Liver (tissue), 9 donors: ENCODE data around the gene PARP15. TPM values are rescaled to one million over a fixed set of nuclear protein-coding genes. Genes with fewer than 3 reads are reported as not detected.

ENCODE experiments used
- DNase-seq: peaks from one replicate; pipeline ENCODE4 v3.0.0-alpha.2; 2017; ENCODE audit warnings: low spot score
- H3K27ac ChIP-seq, 2 donors: one replicate each; pipeline ENCODE4 v1.7.0; 2013; ENCODE audit warnings: inconsistent platforms in 2 of 2, low read length in 2 of 2, control low read depth in 1 of 2, low read depth in 1 of 2, mild to moderate bottlenecking in 1 of 2
- H3K27me3 ChIP-seq, 4 donors: one replicate each; pipeline versions ENCODE4 v1.6.1 to v1.7.0; 2013; ENCODE audit warnings: low read length in 3 of 4, inconsistent platforms in 1 of 4, mild to moderate bottlenecking in 1 of 4, moderate library complexity in 1 of 4; ENCODE audit not compliant: control insufficient read depth in 4 of 4, insufficient read depth in 4 of 4
- H3K36me3 ChIP-seq, 4 donors: one replicate each; pipeline versions ENCODE4 v1.6.1 to v1.7.0; 2013; ENCODE audit warnings: low read length in 3 of 4, mild to moderate bottlenecking in 3 of 4, low read depth in 1 of 4, moderate library complexity in 1 of 4; ENCODE audit not compliant: control insufficient read depth in 4 of 4, insufficient read depth in 3 of 4
- H3K4me1 ChIP-seq, 4 donors: one replicate each; pipeline versions ENCODE4 v1.6.1 to v1.7.0; 2013; ENCODE audit warnings: low read length in 3 of 4, mild to moderate bottlenecking in 3 of 4, moderate library complexity in 1 of 4; ENCODE audit not compliant: control insufficient read depth in 4 of 4, insufficient read depth in 4 of 4
- H3K4me3 ChIP-seq, 3 donors: one replicate each; pipeline versions ENCODE4 v1.6.1 to v1.7.0; 2013; ENCODE audit warnings: low read length in 3 of 3, control low read depth in 1 of 3, low read depth in 1 of 3, mild to moderate bottlenecking in 1 of 3
- H3K9ac ChIP-seq, 2 donors: one replicate each; pipeline ENCODE4 v1.7.0; 2013; ENCODE audit warnings: low read length in 2 of 2, mild to moderate bottlenecking in 2 of 2, moderate library complexity in 2 of 2, control low read depth in 1 of 2, low read depth in 1 of 2
- H3K9me3 ChIP-seq, 4 donors: one replicate each; pipeline versions ENCODE4 v1.6.1 to v1.7.0; 2013; ENCODE audit warnings: low read length in 3 of 4; ENCODE audit not compliant: control insufficient read depth in 4 of 4
- ATF3 ChIP-seq: IDR thresholded peaks from 2 replicates; pipeline ENCODE4 v1.6.1; 2016; ENCODE audit warnings: antibody characterized with exemption
- EGR1 ChIP-seq, 2 donors: IDR thresholded peaks; 2 replicates each; pipeline ENCODE4 v1.6.1; 2016 to 2018; ENCODE audit warnings: antibody characterized with exemption in 2 of 2, low read depth in 2 of 2
- FOXA1 ChIP-seq: IDR thresholded peaks from 2 replicates; pipeline ENCODE4 v1.6.1; 2016; ENCODE audit warnings: antibody characterized with exemption
- FOXA2 ChIP-seq: IDR thresholded peaks from 2 replicates; pipeline ENCODE4 v1.6.1; 2016; ENCODE audit warnings: antibody characterized with exemption
- GABPA ChIP-seq, 2 donors: IDR thresholded peaks in 1 of 2; conservative IDR thresholded peaks in 1 of 2; 2 replicates each; pipeline ENCODE4 v1.6.1; 2016; ENCODE audit warnings: antibody characterized with exemption in 2 of 2, mild to moderate bottlenecking in 1 of 2, moderate library complexity in 1 of 2
- HNF4A ChIP-seq, 2 donors: conservative IDR thresholded peaks; 2 replicates each; pipeline ENCODE4 v1.6.1; 2016; ENCODE audit warnings: antibody characterized with exemption in 2 of 2, mild to moderate bottlenecking in 2 of 2
- HNF4G ChIP-seq: IDR thresholded peaks from 2 replicates; pipeline ENCODE4 v1.6.1; 2016; ENCODE audit warnings: antibody characterized with exemption
- JUND ChIP-seq, 2 donors: IDR thresholded peaks; 2 replicates each; pipeline ENCODE4 v1.6.1; 2016; ENCODE audit warnings: antibody characterized with exemption in 2 of 2
- NR2F2 ChIP-seq: IDR thresholded peaks from 2 replicates; pipeline ENCODE4 v1.6.1; 2016; ENCODE audit warnings: antibody characterized with exemption
- RAD21 ChIP-seq, 2 donors: IDR thresholded peaks; 2 replicates each; pipeline ENCODE4 v1.6.1; 2016; ENCODE audit warnings: antibody characterized with exemption in 2 of 2, mild to moderate bottlenecking in 2 of 2
- REST ChIP-seq: IDR thresholded peaks from 2 replicates; pipeline ENCODE4 v1.6.1; 2016; ENCODE audit warnings: antibody characterized with exemption, mild to moderate bottlenecking
- RXRA ChIP-seq, 2 donors: IDR thresholded peaks; 2 replicates each; pipeline ENCODE4 v1.6.1; 2017 to 2018; ENCODE audit warnings: antibody characterized with exemption in 2 of 2, mild to moderate bottlenecking in 1 of 2
- SP1 ChIP-seq: IDR thresholded peaks from 2 replicates; pipeline ENCODE4 v1.6.1; 2018; ENCODE audit warnings: antibody characterized with exemption, mild to moderate bottlenecking
- TAF1 ChIP-seq: conservative IDR thresholded peaks from 2 replicates; pipeline ENCODE4 v1.6.1; 2016; ENCODE audit warnings: antibody characterized with exemption, mild to moderate bottlenecking
- YY1 ChIP-seq: IDR thresholded peaks from 2 replicates; pipeline ENCODE4 v1.6.1; 2016; ENCODE audit warnings: antibody characterized with exemption, mild to moderate bottlenecking
- WGBS: extraction: QIAGEN DNeasy Blood & Tissue Kit; methylation state at CpG from one replicate; pipeline ENCODE4 v1.1.7; 2013; 5-methylcytosine and 5-hydroxymethylcytosine counted together
- polyA plus RNA-seq, 2 donors: library from polyadenylated mRNA; stranded (reverse) in 1 of 2; unstranded in 1 of 2; fragments of 200-250 nt in 1 of 2; fragments of >200 nt in 1 of 2; fragmentation: Nextera tagmentation in 1 of 2; extraction: Ambion mirVana in 1 of 2; gene quantifications; one replicate each; pipeline versions ENCODE4 v1.2.1 to v1.2.3, GENCODE V29; 2013 to 2015
- total RNA-seq, 2 donors: library from RNA; depleted of rRNA; stranded (reverse); fragments of >200 nt; gene quantifications; one replicate each; pipeline ENCODE4 v1.2.3, GENCODE V29; 2014
- TF ChIP-seq, protein P1 (sequence below): IDR thresholded peaks from 2 replicates; pipeline ENCODE4 v1.6.1; 2016; ENCODE audit warnings: antibody characterized with exemption
- TF ChIP-seq, protein P2 (sequence below): IDR thresholded peaks from 2 replicates; pipeline ENCODE4 v1.6.1; 2016; ENCODE audit warnings: antibody characterized with exemption
- TF ChIP-seq, protein P3 (sequence below): fragments of 150-350 bp; IDR thresholded peaks from 2 replicates; pipeline ENCODE4 v1.5.1; 2017; ENCODE audit warnings: improper control_type of control experiment, low read depth, low read length; ENCODE audit not compliant: missing input control
- donor health status: healthy.
- donor health status: healthy.
- donor health status: healthy.
- donor health status: healthy.
- donor health status: healthy.

The PARP15 gene
- total and polyA plus RNA-seq, 4 donors, result 0.28 to 3.3 (median 2.5) TPM

DNA sequence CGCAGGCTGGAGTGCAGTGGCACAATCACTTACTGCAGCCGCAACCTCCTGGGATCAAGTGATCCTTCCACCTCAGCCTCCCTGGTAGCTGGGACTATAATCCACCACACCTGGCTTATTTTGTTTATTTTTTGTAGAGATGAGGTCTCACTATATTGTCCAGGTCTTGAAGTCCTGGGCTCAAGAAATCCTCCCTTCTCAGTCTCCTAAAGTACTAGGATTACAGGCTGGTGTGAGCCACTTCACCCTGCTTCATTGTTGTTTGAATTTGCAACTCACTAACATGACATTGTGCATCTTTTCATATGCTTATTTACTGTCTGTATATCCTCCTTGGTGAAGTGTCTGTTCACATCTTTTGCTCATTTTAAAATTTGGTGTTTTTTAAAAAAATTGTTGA is 10.1 kb downstream of the PARP15 start:
- WGBS, result 48% methylated on average over 2 of the region's 2 CpGs
- H3K9me3 ChIP-seq, result peaks cover 0 to 2% (median under 1%) of the 10 kb centered on the region in 4 donors

More for the DNA sequence above, 10.1 kb downstream of the PARP15 start:
- Histone ChIP-seq H3K9ac (no peak overlapping the region), H3K27me3 (no peaks in the 10 kb centered on the region), H3K36me3 (no peaks in the 10 kb centered on the region), H3K27ac (no peak overlapping the region), H3K4me3 (no peak overlapping the region), H3K4me1 (peaks cover 0 to 2% (median 0%) of the 10 kb centered on the region in 4 donors)
- no peak for DNase-seq
- no peak for TF ChIP-seq RAD21 (IDR thresholded peaks at IDR 0.05)
- TF ChIP-seq GABPA (IDR thresholded peaks at IDR 0.05 in 1 of 2, conservative IDR thresholded peaks at IDR 0.05 in 1 of 2), result no peak
- TF ChIP-seq, protein P1, sequence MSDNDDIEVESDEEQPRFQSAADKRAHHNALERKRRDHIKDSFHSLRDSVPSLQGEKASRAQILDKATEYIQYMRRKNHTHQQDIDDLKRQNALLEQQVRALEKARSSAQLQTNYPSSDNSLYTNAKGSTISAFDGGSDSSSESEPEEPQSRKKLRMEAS, result no peak
- TF ChIP-seq RXRA (IDR thresholded peaks at IDR 0.05), result no peak
- no peak for TF ChIP-seq FOXA2
- TF ChIP-seq JUND (IDR thresholded peaks at IDR 0.05), result no peak
- no peak for TF ChIP-seq HNF4G
- no peak for TF ChIP-seq ATF3
- TF ChIP-seq NR2F2, result no peak
- no peak for TF ChIP-seq EGR1 (IDR thresholded peaks at IDR 0.05; ENCODE audit: low read depth in 2 of 2)
- TF ChIP-seq, protein P2, sequence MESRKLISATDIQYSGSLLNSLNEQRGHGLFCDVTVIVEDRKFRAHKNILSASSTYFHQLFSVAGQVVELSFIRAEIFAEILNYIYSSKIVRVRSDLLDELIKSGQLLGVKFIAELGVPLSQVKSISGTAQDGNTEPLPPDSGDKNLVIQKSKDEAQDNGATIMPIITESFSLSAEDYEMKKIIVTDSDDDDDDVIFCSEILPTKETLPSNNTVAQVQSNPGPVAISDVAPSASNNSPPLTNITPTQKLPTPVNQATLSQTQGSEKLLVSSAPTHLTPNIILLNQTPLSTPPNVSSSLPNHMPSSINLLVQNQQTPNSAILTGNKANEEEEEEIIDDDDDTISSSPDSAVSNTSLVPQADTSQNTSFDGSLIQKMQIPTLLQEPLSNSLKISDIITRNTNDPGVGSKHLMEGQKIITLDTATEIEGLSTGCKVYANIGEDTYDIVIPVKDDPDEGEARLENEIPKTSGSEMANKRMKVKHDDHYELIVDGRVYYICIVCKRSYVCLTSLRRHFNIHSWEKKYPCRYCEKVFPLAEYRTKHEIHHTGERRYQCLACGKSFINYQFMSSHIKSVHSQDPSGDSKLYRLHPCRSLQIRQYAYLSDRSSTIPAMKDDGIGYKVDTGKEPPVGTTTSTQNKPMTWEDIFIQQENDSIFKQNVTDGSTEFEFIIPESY, result no peak
- TF ChIP-seq HNF4A (conservative IDR thresholded peaks at IDR 0.05), result no peak
- TF ChIP-seq TAF1, result no peak
- TF ChIP-seq, protein P3, sequence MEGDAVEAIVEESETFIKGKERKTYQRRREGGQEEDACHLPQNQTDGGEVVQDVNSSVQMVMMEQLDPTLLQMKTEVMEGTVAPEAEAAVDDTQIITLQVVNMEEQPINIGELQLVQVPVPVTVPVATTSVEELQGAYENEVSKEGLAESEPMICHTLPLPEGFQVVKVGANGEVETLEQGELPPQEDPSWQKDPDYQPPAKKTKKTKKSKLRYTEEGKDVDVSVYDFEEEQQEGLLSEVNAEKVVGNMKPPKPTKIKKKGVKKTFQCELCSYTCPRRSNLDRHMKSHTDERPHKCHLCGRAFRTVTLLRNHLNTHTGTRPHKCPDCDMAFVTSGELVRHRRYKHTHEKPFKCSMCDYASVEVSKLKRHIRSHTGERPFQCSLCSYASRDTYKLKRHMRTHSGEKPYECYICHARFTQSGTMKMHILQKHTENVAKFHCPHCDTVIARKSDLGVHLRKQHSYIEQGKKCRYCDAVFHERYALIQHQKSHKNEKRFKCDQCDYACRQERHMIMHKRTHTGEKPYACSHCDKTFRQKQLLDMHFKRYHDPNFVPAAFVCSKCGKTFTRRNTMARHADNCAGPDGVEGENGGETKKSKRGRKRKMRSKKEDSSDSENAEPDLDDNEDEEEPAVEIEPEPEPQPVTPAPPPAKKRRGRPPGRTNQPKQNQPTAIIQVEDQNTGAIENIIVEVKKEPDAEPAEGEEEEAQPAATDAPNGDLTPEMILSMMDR, result no peak
- TF ChIP-seq YY1, result no peak
- TF ChIP-seq SP1, result no peak
- no peak for TF ChIP-seq REST
- no peak for TF ChIP-seq FOXA1
